SK-N-SH (cell line): ENCODE data around the gene ELMOD1. TPM values are rescaled to one million over a fixed set of nuclear protein-coding genes. Genes with fewer than 3 reads are reported as not detected.

Experiments used
- CTCF ChIA-PET: fragments of 300-600, 350-600 bp; formaldehyde crosslinking; extraction: SDS; loops from one replicate; lab custom pipeline; 2021; lab: Yijun Ruan, JAX
- POLR2A ChIA-PET: fragments of 350-600 bp; sonication (Branson Sonifier 250); formaldehyde crosslinking; extraction: SDS; loops from one replicate; lab custom pipeline; 2020; ENCODE audit warnings: antibody characterized with exemption, inconsistent platforms; lab: Yijun Ruan, JAX
- DNase-seq: peaks from one replicate; pipeline ENCODE4 v3.0.0; 2012
- H2AFZ ChIP-seq: fragments of 200-600 bp; sonication (generic); 2 replicates; pipeline ENCODE4 v1.8.1; 2016; ENCODE audit warnings: antibody characterized with exemption, mild to moderate bottlenecking, low read depth
- H3F3A ChIP-seq: fragments of 200-600 bp; sonication (generic); replicated peaks from 2 replicates; pipeline ENCODE3; 2016; ENCODE audit warnings: antibody characterized with exemption, mild to moderate bottlenecking; ENCODE audit not compliant: insufficient read depth
- H3K27ac ChIP-seq, 2 experiments: fragments of 200-500 bp in 1 of 2; fragments of 200-600 bp in 1 of 2; sonication (Bioruptor generic) in 1 of 2; sonication (generic), shearing (Covaris generic) in 1 of 2; 2 replicates each; pipeline versions ENCODE4 v1.5.1 to v1.6.1; 2014 to 2016; ENCODE audit warnings: low read depth in 2 of 2, inconsistent platforms in 1 of 2, low read length in 1 of 2, mild to moderate bottlenecking in 1 of 2, mixed read lengths in 1 of 2
- H3K27me3 ChIP-seq: fragments of 200-600 bp; sonication (generic), shearing (Covaris generic); 2 replicates; pipeline ENCODE4 v1.6.1; 2016; ENCODE audit warnings: mixed run types; ENCODE audit not compliant: insufficient read depth
- H3K36me3 ChIP-seq, 2 experiments: fragments of 200-500 bp in 1 of 2; fragments of 200-600 bp in 1 of 2; sonication (Bioruptor generic) in 1 of 2; sonication (generic) in 1 of 2; replicated peaks in 1 of 2; 2 replicates each; pipeline versions ENCODE3 to v1.5.1; 2014 to 2016; ENCODE audit warnings: low read length in 1 of 2, mild to moderate bottlenecking in 1 of 2; ENCODE audit not compliant: insufficient read depth in 2 of 2, control insufficient read depth in 1 of 2
- H3K4me1 ChIP-seq, 2 experiments: fragments of 200-500 bp in 1 of 2; fragments of 200-600 bp in 1 of 2; sonication (Bioruptor generic) in 1 of 2; sonication (generic), shearing (Covaris generic) in 1 of 2; 2 replicates each; pipeline versions ENCODE4 v1.5.1 to v1.6.1; 2014 to 2016; ENCODE audit warnings: low read depth in 1 of 2, low read length in 1 of 2, mixed run types in 1 of 2; ENCODE audit not compliant: insufficient read depth in 2 of 2, control insufficient read depth in 1 of 2
- H3K4me2 ChIP-seq: fragments of 200-600 bp; sonication (generic), shearing (Covaris generic); 2 replicates; pipeline ENCODE4 v1.6.1; 2017; ENCODE audit warnings: mixed run types
- H3K4me3 ChIP-seq, 2 experiments: fragments of 200-500 bp in 1 of 2; fragments of 200-600 bp in 1 of 2; sonication (Bioruptor generic) in 1 of 2; sonication (generic), shearing (Covaris generic) in 1 of 2; 2 replicates each; pipeline versions ENCODE4 v1.5.1 to v1.8.1; 2014 to 2016; ENCODE audit warnings: low read depth in 2 of 2, inconsistent platforms in 1 of 2, low read length in 1 of 2, mild to moderate bottlenecking in 1 of 2, mixed read lengths in 1 of 2, moderate library complexity in 1 of 2
- H3K79me2 ChIP-seq: fragments of 200-600 bp; sonication (generic); 2 replicates; pipeline ENCODE4 v1.8.1; 2017; ENCODE audit warnings: mild to moderate bottlenecking; ENCODE audit not compliant: insufficient read depth
- H3K9ac ChIP-seq: fragments of 200-600 bp; sonication (generic); 2 replicates; pipeline ENCODE4 v1.6.1; 2017; ENCODE audit warnings: mixed run types
- H3K9me2 ChIP-seq: fragments of 200-600 bp; sonication (generic); 2 replicates; pipeline ENCODE4 v1.6.1; 2017; ENCODE audit warnings: mixed run types
- H3K9me3 ChIP-seq: fragments of 200-600 bp; sonication (generic); 2 replicates; pipeline ENCODE4 v1.6.1; 2017; ENCODE audit warnings: mixed run types, mild to moderate bottlenecking, moderate library complexity
- H4K20me1 ChIP-seq: fragments of 200-600 bp; sonication (generic); 2 replicates; pipeline ENCODE4 v1.6.1; 2017; ENCODE audit warnings: mild to moderate bottlenecking, mixed run types; ENCODE audit not compliant: insufficient read depth
- ELF1 ChIP-seq: IDR thresholded peaks from 2 replicates; pipeline ENCODE4 v1.4.0; 2012
- FOXJ3 ChIP-seq: sonication (generic); formaldehyde crosslinking; IDR thresholded peaks from 2 replicates; pipeline ENCODE4 v1.5.1; 2020; ENCODE audit warnings: mild to moderate bottlenecking, missing genetic modification reagents
- GABPA ChIP-seq: IDR thresholded peaks from 2 replicates; pipeline ENCODE4 v1.4.0; 2012; ENCODE audit warnings: low read depth, mild to moderate bottlenecking
- MEF2A ChIP-seq: IDR thresholded peaks from 2 replicates; pipeline ENCODE4 v1.4.0; 2012; ENCODE audit warnings: low read depth, borderline replicate concordance
- MXI1 ChIP-seq: IDR thresholded peaks from 2 replicates; pipeline ENCODE4 v1.6.1; 2012; ENCODE audit warnings: mild to moderate bottlenecking, low read depth, low read length, improper control_type of control experiment
- NFIC ChIP-seq: IDR thresholded peaks from 2 replicates; pipeline ENCODE4 v1.4.0; 2012; ENCODE audit warnings: borderline replicate concordance
- NRF1 ChIP-seq: IDR thresholded peaks from 2 replicates; pipeline ENCODE4 v1.6.1; 2012; ENCODE audit warnings: low read depth, mild to moderate bottlenecking, low read length
- TAF1 ChIP-seq: IDR thresholded peaks from 2 replicates; pipeline ENCODE4 v1.6.1; 2012; ENCODE audit warnings: low read depth, mild to moderate bottlenecking, low read length, moderate library complexity, borderline replicate concordance
- TCF12 ChIP-seq: IDR thresholded peaks from 2 replicates; pipeline ENCODE4 v1.4.0; 2012
- TEAD4 ChIP-seq: IDR thresholded peaks from 2 replicates; pipeline ENCODE4 v1.4.0; 2012; ENCODE audit warnings: mild to moderate bottlenecking, borderline replicate concordance; ENCODE audit not compliant: insufficient read depth
- WGBS: methylation state at CpG from one replicate; pipeline ENCODE4 v1.1.6; 2017; ENCODE audit warnings: low lambda C conversion rate; 5-methylcytosine and 5-hydroxymethylcytosine counted together
- polyA plus RNA-seq, 3 experiments: library from polyadenylated mRNA; depleted of rRNA; stranded (reverse); fragments of >200 nt; gene quantifications; 2 replicates each; pipeline ENCODE4 v1.2.3, GENCODE V29; 2012
- TF ChIP-seq, protein P1 (sequence below): IDR thresholded peaks from 2 replicates; pipeline ENCODE4; 2012
- TF ChIP-seq, protein P2 (sequence below): fragments of 200-600 bp; sonication (generic); IDR thresholded peaks from 2 replicates; pipeline ENCODE4 v1.6.1; 2017; ENCODE audit warnings: antibody characterized with exemption, mild to moderate bottlenecking, moderate library complexity
- TF ChIP-seq, protein P3 (sequence below): IDR thresholded peaks from 2 replicates; pipeline ENCODE4 v1.4.0; 2012; ENCODE audit warnings: low read depth, borderline replicate concordance
- TF ChIP-seq, protein P4 (sequence below): IDR thresholded peaks from 2 replicates; pipeline ENCODE4 v1.4.0; 2012; ENCODE audit warnings: low read depth, borderline replicate concordance
- TF ChIP-seq, protein P5 (sequence below): fragments of 150-350 bp; IDR thresholded peaks from 2 replicates; pipeline ENCODE4 v1.6.1; 2016; ENCODE audit warnings: mild to moderate bottlenecking, low read depth, low read length
- TF ChIP-seq, protein P6 (sequence below): IDR thresholded peaks from 2 replicates; pipeline ENCODE4 v1.6.1; 2012; ENCODE audit warnings: mild to moderate bottlenecking, low read depth, low read length, moderate library complexity

Gene ELMOD1
- polyA plus RNA-seq, 1 of the 3 experiments (the other 2 are of a cell fraction): not detected

DNA sequence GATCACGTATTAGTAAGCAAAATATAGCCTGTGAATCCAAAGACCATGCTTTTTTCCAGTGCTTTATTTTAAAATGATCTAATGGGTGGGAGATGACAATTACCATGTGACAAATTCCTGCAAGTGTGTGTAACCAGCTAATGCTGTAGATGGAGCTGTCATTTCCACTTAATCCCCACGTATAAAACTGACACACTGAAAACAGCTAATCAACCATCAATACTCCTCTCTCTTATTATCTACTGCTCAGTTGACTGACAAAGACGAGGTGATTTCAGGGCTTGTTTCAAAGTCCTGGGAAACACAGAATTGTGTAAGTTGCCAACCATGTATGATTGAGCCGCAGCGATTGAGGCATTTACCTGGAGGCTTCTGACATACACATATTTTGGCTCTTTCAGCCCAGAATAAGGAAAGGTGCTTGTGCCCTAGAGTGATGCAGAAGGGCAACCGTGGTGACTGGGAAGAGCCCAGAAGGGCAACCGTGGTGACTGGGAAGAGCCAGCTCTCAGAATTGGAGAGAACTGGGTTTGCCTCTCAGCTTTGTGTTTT is 111.2 kb downstream of the ELMOD1 start:
- H3K4me3 ChIP-seq: no peak overlapping the region
- TF ChIP-seq ELF1: no peak
- TF ChIP-seq FOXJ3 (CRISPR knock-in tag): no peak
- no peak for TF ChIP-seq NFIC
- no peak for TF ChIP-seq GABPA
- no peak for TF ChIP-seq TEAD4
- no peak for TF ChIP-seq MXI1
- TF ChIP-seq, all 33 proteins: peak for 0
- no peak overlapping the region for H3K27ac ChIP-seq
- WGBS: 56% methylated on average over 7 of the region's 7 CpGs
- no peaks in the 10 kb centered on the region for H3K27me3 ChIP-seq
- H3K9me2 ChIP-seq: no peaks in the 10 kb centered on the region
- no peaks in the 10 kb centered on the region for H3K79me2 ChIP-seq
- no peak overlapping the region for H3K4me2 ChIP-seq
- no peaks in the 10 kb centered on the region for H3K9me3 ChIP-seq
- POLR2A ChIA-PET: no interaction called here
- no peaks in the 10 kb centered on the region for H3K36me3 ChIP-seq
- H2AFZ ChIP-seq: no peak overlapping the region
- CTCF ChIA-PET: interaction anchor here (0.6 kb wide), 1 partner anchor 11 kb away, joined by 3 read pairs; no protein-coding TSS in a partner anchor
- no peaks in the 10 kb centered on the region for H4K20me1 ChIP-seq
- H3K4me1 ChIP-seq: peaks cover 0 to 3% of the 10 kb centered on the region in 2 experiments; a peak in 1 of 4 replicates
- no peak for DNase-seq
- H3F3A ChIP-seq: peaks cover 4% of the 10 kb centered on the region
- H3K9ac ChIP-seq: no peak overlapping the region

DNA sequence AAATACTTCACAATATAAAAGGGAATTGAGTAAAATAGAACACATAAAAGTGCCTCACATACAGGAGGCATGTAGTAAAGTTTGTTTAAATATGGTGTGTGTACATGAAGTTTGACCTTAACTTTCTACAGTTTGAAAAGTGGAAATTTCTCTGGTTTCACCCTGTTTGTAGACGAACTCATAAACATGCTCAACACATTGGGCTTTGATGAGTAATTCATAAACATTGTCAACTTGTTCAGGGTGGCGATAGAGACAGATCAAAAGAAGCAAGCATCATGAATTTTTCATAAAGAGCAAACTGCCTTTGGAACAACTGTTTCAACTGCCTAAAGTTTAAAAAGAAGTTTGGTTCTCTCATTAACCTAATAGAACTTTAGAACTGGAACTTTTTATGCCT is 111.8 kb downstream of the ELMOD1 start:
- 0 out of 4 replicates have a peak, but pooled peaks cover 0 to 3% of the 10 kb centered on the region in 2 experiments for H3K4me1 ChIP-seq
- no peak overlapping the region for H3K27ac ChIP-seq
- no peaks in the 10 kb centered on the region for H4K20me1 ChIP-seq
- no peaks in the 10 kb centered on the region for H3K79me2 ChIP-seq
- no peak overlapping the region for H3K4me3 ChIP-seq
- ChIA-PET POLR2A (no interaction called here), CTCF (interaction anchor here (0.6 kb wide), 1 partner anchor 11 kb away, joined by 3 read pairs; no protein-coding TSS in a partner anchor)
- DNase-seq: no peak
- no peak overlapping the region for H2AFZ ChIP-seq
- no peak overlapping the region for H3K9ac ChIP-seq
- H3K27me3 ChIP-seq: no peaks in the 10 kb centered on the region
- H3K36me3 ChIP-seq: no peaks in the 10 kb centered on the region
- no peak overlapping the region for H3K4me2 ChIP-seq
- H3F3A ChIP-seq: peaks cover 4% of the 10 kb centered on the region
- WGBS: 46% methylated on average over 2 of the region's 2 CpGs
- no peaks in the 10 kb centered on the region for H3K9me3 ChIP-seq
- TF ChIP-seq FOXJ3 (CRISPR knock-in tag): no peak
- no peak for TF ChIP-seq NFIC
- no peak for TF ChIP-seq MEF2A
- TF ChIP-seq, protein P1, sequence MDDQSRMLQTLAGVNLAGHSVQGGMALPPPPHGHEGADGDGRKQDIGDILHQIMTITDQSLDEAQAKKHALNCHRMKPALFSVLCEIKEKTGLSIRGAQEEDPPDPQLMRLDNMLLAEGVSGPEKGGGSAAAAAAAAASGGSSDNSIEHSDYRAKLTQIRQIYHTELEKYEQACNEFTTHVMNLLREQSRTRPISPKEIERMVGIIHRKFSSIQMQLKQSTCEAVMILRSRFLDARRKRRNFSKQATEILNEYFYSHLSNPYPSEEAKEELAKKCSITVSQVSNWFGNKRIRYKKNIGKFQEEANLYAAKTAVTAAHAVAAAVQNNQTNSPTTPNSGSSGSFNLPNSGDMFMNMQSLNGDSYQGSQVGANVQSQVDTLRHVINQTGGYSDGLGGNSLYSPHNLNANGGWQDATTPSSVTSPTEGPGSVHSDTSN: no peak
- TF ChIP-seq, protein P2, sequence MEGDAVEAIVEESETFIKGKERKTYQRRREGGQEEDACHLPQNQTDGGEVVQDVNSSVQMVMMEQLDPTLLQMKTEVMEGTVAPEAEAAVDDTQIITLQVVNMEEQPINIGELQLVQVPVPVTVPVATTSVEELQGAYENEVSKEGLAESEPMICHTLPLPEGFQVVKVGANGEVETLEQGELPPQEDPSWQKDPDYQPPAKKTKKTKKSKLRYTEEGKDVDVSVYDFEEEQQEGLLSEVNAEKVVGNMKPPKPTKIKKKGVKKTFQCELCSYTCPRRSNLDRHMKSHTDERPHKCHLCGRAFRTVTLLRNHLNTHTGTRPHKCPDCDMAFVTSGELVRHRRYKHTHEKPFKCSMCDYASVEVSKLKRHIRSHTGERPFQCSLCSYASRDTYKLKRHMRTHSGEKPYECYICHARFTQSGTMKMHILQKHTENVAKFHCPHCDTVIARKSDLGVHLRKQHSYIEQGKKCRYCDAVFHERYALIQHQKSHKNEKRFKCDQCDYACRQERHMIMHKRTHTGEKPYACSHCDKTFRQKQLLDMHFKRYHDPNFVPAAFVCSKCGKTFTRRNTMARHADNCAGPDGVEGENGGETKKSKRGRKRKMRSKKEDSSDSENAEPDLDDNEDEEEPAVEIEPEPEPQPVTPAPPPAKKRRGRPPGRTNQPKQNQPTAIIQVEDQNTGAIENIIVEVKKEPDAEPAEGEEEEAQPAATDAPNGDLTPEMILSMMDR: no peak
- no peak for TF ChIP-seq TAF1
- TF ChIP-seq NRF1: no peak
- TF ChIP-seq, protein P3, sequence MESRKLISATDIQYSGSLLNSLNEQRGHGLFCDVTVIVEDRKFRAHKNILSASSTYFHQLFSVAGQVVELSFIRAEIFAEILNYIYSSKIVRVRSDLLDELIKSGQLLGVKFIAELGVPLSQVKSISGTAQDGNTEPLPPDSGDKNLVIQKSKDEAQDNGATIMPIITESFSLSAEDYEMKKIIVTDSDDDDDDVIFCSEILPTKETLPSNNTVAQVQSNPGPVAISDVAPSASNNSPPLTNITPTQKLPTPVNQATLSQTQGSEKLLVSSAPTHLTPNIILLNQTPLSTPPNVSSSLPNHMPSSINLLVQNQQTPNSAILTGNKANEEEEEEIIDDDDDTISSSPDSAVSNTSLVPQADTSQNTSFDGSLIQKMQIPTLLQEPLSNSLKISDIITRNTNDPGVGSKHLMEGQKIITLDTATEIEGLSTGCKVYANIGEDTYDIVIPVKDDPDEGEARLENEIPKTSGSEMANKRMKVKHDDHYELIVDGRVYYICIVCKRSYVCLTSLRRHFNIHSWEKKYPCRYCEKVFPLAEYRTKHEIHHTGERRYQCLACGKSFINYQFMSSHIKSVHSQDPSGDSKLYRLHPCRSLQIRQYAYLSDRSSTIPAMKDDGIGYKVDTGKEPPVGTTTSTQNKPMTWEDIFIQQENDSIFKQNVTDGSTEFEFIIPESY: no peak
- TF ChIP-seq, protein P4, sequence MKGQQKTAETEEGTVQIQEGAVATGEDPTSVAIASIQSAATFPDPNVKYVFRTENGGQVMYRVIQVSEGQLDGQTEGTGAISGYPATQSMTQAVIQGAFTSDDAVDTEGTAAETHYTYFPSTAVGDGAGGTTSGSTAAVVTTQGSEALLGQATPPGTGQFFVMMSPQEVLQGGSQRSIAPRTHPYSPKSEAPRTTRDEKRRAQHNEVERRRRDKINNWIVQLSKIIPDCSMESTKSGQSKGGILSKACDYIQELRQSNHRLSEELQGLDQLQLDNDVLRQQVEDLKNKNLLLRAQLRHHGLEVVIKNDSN: no peak
- TF ChIP-seq, protein P5, sequence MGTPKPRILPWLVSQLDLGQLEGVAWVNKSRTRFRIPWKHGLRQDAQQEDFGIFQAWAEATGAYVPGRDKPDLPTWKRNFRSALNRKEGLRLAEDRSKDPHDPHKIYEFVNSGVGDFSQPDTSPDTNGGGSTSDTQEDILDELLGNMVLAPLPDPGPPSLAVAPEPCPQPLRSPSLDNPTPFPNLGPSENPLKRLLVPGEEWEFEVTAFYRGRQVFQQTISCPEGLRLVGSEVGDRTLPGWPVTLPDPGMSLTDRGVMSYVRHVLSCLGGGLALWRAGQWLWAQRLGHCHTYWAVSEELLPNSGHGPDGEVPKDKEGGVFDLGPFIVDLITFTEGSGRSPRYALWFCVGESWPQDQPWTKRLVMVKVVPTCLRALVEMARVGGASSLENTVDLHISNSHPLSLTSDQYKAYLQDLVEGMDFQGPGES: no peak
- TF ChIP-seq TCF12: no peak
- TF ChIP-seq, protein P6, sequence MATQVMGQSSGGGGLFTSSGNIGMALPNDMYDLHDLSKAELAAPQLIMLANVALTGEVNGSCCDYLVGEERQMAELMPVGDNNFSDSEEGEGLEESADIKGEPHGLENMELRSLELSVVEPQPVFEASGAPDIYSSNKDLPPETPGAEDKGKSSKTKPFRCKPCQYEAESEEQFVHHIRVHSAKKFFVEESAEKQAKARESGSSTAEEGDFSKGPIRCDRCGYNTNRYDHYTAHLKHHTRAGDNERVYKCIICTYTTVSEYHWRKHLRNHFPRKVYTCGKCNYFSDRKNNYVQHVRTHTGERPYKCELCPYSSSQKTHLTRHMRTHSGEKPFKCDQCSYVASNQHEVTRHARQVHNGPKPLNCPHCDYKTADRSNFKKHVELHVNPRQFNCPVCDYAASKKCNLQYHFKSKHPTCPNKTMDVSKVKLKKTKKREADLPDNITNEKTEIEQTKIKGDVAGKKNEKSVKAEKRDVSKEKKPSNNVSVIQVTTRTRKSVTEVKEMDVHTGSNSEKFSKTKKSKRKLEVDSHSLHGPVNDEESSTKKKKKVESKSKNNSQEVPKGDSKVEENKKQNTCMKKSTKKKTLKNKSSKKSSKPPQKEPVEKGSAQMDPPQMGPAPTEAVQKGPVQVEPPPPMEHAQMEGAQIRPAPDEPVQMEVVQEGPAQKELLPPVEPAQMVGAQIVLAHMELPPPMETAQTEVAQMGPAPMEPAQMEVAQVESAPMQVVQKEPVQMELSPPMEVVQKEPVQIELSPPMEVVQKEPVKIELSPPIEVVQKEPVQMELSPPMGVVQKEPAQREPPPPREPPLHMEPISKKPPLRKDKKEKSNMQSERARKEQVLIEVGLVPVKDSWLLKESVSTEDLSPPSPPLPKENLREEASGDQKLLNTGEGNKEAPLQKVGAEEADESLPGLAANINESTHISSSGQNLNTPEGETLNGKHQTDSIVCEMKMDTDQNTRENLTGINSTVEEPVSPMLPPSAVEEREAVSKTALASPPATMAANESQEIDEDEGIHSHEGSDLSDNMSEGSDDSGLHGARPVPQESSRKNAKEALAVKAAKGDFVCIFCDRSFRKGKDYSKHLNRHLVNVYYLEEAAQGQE: no peak
- no peaks in the 10 kb centered on the region for H3K9me2 ChIP-seq
